GM12892 (cell line): ENCODE results near the gene IPO11.

Experiments used
- POLR2A ChIP-seq: IDR thresholded peaks from 2 replicates; pipeline ENCODE4 v1.6.1; 2011; ENCODE audit warnings: low read depth, low read length, control low read depth
- TAF1 ChIP-seq: IDR thresholded peaks from 2 replicates; pipeline ENCODE4 v1.6.1; 2011; ENCODE audit warnings: low read depth, mild to moderate bottlenecking, control low read depth, low read length, borderline replicate concordance

DNA sequence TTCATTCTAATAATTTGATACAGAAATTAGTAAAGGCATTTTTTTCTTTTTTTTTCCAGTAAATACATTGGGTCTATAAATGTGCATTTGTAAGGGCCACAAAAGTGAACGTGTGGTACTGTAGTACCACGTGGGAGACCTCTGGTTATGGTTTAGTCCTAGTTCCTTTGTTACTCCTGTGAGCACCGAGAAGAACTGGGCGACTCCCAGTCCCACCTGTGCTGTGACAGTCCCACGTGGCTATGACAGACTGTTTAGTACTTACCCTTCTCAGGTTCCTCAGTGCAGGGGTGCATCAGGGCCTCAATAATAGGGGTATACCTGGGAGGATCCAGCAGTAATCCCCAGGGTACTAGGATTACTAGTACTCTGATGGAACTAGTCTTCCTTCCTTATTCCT lies 215.3 kb downstream of the IPO11 start:
- TF ChIP-seq TAF1 (no peak), POLR2A (no peak)
